Right atrium auricular region (tissue), 2 donors: ENCODE measurements around the gene GOLIM4. TPM values are rescaled to one million over a fixed set of nuclear protein-coding genes. Genes with fewer than 3 reads are reported as not detected.

Source experiments
- DNase-seq: peaks from one replicate; pipeline ENCODE4 v3.0.0-alpha.2; 2019; ENCODE audit warnings: low spot score
- H3K27ac ChIP-seq, 2 donors: fragments of 200-600 bp; sonication (generic); 1 replicate in 1 of 2; 2 replicates in 1 of 2; pipeline ENCODE4 v1.5.1; 2016 to 2019
- H3K27me3 ChIP-seq, 2 donors: fragments of 200-600 bp; sonication (generic); one replicate each; pipeline versions ENCODE4 v1.5.1 to v1.6.0; 2017 to 2019
- H3K36me3 ChIP-seq: fragments of 200-600 bp; sonication (generic); one replicate; pipeline ENCODE4 v1.5.1; 2016
- H3K4me1 ChIP-seq, 2 donors: fragments of 200-600 bp; sonication (generic); one replicate each; pipeline versions ENCODE4 v1.5.1 to v1.6.0; 2017 to 2019
- H3K4me3 ChIP-seq, 2 donors: fragments of 200-600 bp; sonication (generic); 1 replicate in 1 of 2; 2 replicates in 1 of 2; pipeline ENCODE4 v1.5.1; 2017 to 2019; ENCODE audit warnings: mild to moderate bottlenecking in 1 of 2, moderate library complexity in 1 of 2
- H3K9me3 ChIP-seq, 2 donors: fragments of 200-600 bp; sonication (generic); one replicate each; pipeline ENCODE4 v1.5.1; 2019
- CTCF ChIP-seq, 2 donors: fragments of 200-600 bp; sonication (generic); IDR thresholded peaks; one replicate each; pipeline ENCODE4 v1.5.1; 2019; ENCODE audit warnings: antibody characterized with exemption in 2 of 2
- total RNA-seq, 2 donors: library from RNA; depleted of rRNA; stranded (reverse); fragments of >200 nt; gene quantifications; one replicate each; pipeline ENCODE4 v1.1.0, GENCODE V29; 2016

Gene GOLIM4
- total RNA-seq, 2 donors from 2014 or later = 56.0 to 63.7 TPM

GRCh38 chr3:167989999-167990398 lies 105.7 kb downstream of the GOLIM4 start:
- no peaks in the 10 kb centered on the region for H3K36me3 ChIP-seq
- H3K4me3 ChIP-seq = no peak overlapping the region
- H3K9me3 ChIP-seq = no peaks in the 10 kb centered on the region
- DNase-seq = no peak
- H3K27ac ChIP-seq = no peak overlapping the region
- H3K4me1 ChIP-seq = peaks cover 0 to 5% of the 10 kb centered on the region in 2 donors
- no peak for TF ChIP-seq CTCF (IDR thresholded peaks at IDR 0.05)
- H3K27me3 ChIP-seq = no peaks in the 10 kb centered on the region

- TF ChIP-seq CTCF (IDR thresholded peaks at IDR 0.05) = no peak
- no peaks in the 10 kb centered on the region for H3K36me3 ChIP-seq
- H3K27me3 ChIP-seq = no peaks in the 10 kb centered on the region
- no peaks in the 10 kb centered on the region for H3K9me3 ChIP-seq
- DNase-seq = no peak
- H3K27ac ChIP-seq = no peak overlapping the region
- no peak overlapping the region for H3K4me3 ChIP-seq
- peaks cover 0 to 5% of the 10 kb centered on the region in 2 donors for H3K4me1 ChIP-seq
Observed at GRCh38 chr3:167989066-167989465, 106.7 kb downstream of the GOLIM4 start.

GRCh38 chr3:167983583-167983982 lies 112.1 kb downstream of the GOLIM4 start:
- Histone ChIP-seq H3K4me3 (no peak overlapping the region), H3K27me3 (no peaks in the 10 kb centered on the region), H3K9me3 (no peaks in the 10 kb centered on the region), H3K27ac (no peak overlapping the region), H3K4me1 (no peaks in the 10 kb centered on the region), H3K36me3 (no peaks in the 10 kb centered on the region)
- no peak for DNase-seq
- no peak for TF ChIP-seq CTCF (IDR thresholded peaks at IDR 0.05)

- no peaks in the 10 kb centered on the region for H3K9me3 ChIP-seq
- no peak for TF ChIP-seq CTCF (IDR thresholded peaks at IDR 0.05)
- H3K36me3 ChIP-seq = no peaks in the 10 kb centered on the region
- H3K27me3 ChIP-seq = no peaks in the 10 kb centered on the region
- DNase-seq = no peak
- no peaks in the 10 kb centered on the region for H3K4me1 ChIP-seq
- H3K27ac ChIP-seq = no peak overlapping the region
- no peak overlapping the region for H3K4me3 ChIP-seq
Observed at GRCh38 chr3:167978486-167978885, 117.2 kb downstream of the GOLIM4 start.

- H3K9me3 ChIP-seq = no peaks in the 10 kb centered on the region
- H3K4me3 ChIP-seq = no peak overlapping the region
- no peaks in the 10 kb centered on the region for H3K4me1 ChIP-seq
- no peak overlapping the region for H3K27ac ChIP-seq
- no peaks in the 10 kb centered on the region for H3K27me3 ChIP-seq
- no peak for DNase-seq
- no peak for TF ChIP-seq CTCF (IDR thresholded peaks at IDR 0.05)
- no peaks in the 10 kb centered on the region for H3K36me3 ChIP-seq
Observed at GRCh38 chr3:167978071-167978470, 117.7 kb downstream of the GOLIM4 start.
